Measurements from ENCODE around the gene AHI1. TPM values are rescaled to one million over a fixed set of nuclear protein-coding genes. Genes with fewer than 3 reads are reported as not detected.

AHI1 gene
- polyA plus RNA-seq, 10 donors: 14.5 to 33.9 (median 18.9) TPM

DNA sequence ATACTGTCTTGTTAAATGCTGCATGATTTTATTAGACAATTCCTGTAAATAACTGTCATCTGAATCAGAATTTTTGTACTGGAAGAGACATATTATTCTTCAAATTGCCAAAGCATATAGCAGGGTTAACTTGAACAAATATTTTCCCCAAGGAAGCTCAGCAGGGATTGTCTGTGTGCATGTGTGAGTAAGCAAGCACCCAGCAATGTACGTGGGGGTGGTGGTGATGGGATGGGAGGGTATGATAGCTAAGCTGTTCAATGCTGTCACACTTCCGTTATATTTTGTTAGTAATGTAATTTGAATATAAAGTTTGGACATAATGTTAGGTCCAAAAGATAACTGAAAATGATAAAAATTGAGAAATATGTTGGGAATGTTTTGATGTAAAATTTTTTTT, 198.3 kb downstream of the AHI1 start:
- no peak for DNase-seq

DNA sequence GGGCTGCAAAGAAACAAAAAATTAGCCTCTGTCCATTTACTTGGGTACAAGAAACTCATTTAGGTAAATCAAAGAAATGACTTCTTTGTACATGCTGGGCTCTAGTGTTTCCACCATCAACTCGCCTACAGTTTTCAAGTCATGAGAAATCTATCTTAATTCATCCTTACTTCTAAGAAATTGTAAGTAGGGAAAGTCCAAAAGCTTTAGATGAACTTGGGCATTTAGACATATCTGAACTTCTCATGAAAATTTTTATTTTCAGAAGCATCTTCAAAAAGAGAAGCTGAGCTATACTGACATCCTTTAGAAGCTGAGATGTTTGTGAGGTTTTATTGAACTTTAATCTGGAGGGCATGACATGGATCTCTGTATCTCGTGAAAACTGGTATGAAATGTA, 199.1 kb downstream of the AHI1 start:
- DNase-seq: no peak

DNA sequence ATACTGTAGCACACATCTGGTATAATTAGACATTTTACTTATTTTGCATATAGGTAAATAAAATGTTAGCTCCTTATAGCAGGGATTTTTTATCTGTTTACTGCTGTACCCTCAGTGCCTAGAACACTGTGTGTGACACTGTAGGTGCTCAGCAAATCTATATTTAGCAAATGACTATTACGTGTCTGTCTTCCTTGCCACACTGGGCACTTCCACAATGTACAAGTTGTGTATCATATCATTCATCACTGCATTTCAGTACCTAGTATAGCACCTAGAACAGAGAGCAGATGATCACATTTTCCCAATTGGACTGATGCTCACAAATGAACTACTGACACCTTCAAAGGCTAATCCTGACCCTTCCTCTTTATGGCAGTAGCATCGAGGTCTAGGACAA, 200.8 kb downstream of the AHI1 start:
- DNase-seq: no peak

DNA sequence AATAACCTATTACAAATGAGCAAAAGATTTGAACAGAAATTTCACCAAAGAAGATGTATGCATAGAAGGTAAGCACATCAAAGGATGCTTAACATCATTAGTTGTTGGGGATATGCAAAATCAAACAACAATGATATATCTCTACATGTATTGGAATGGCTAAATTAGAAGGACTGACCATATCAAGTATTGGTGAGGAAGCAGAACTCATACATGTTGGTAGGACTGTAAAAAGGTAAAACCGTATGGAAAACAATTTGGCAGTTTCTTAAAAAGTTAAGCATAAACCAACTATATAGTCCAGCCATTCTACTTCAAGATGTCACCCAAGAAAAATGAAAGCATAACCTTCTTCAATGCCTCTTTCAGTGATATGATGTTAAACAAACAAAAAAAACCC, 202.5 kb downstream of the AHI1 start:
- no peak for DNase-seq

DNA sequence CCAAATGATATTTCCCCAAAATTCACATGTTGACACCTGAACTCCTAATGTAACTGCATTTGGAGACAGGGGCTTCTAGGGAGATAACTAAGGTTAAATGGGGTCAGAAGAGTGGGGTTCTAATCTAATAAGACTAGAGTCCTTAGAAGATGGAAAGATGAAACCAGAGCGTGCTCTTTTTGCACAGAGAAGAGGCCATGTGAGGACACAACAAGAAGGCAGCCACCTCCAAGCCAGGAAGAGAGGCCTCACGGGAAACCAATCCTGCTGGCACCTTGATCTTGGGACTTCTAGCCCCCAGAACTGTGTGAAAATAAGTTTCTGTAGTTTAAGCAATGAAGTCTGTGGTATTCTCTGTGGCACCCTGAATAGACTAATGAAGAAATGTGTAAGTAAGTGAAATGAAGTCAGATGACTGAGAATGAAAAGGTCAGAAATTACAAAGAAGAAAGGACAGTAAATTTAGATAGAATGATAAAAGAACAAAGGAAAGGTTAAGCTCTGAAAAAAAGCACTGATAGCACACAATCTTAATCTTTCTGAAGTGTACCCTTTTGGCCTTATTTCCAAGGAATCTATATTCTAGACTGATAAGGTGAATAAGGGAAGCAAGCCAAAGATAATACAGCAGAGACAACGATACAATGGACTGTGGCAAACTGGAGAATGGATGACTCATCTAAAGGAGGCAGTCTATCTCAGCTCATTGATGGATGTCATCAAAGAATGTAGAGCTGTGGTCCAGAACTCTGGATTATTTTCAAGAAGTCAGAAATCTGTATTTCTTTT, 206.1 kb downstream of the AHI1 start:
- DNase-seq: no peak

DNA sequence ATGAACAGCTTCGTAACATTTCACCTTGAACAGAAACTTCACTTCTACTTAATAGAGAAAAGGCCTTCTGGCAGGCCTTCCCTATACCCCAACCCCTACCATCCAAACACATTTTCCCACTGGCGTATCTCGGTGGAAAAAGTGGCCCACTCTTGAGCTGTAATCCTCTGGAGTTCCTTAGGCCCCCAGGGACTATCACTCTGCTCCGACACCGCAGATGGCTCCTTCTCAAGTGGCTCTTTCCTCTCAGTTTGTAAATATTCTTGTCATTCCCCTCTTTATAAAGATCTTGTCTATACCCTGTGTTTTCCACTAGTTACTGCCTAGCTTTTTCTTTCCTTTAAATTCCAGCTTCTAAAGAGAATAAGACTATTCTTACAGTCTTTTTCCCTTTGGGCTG, 207.7 kb downstream of the AHI1 start:
- no peak for DNase-seq

DNA sequence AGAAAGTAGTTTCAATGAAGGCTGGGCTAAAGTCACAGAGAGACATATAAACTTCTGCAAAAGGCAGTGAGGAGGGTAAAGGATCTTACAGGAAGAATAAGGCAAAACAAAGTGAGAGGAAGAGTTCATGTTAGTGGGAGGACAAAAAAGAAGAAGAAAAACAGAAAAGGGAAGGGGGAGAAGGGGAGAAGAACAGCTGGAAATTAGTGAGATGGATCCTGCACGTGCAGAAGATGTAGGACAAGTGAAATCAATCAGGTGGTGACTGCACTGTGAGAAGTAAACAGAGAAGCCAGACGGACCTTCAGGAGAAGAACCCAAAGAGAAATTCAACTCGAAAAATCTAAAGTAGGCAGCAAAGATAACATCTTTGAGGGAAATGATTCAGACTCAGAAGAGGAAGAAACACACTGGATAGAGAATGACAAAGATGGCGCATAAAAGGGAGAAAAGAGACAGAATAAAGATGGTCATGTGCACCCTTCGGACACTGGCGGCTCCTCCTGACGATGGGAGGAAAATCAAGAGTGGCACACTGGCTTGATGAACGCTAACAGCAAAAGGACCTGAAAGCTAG, 210.5 kb downstream of the AHI1 start:
- DNase-seq: no peak

DNA sequence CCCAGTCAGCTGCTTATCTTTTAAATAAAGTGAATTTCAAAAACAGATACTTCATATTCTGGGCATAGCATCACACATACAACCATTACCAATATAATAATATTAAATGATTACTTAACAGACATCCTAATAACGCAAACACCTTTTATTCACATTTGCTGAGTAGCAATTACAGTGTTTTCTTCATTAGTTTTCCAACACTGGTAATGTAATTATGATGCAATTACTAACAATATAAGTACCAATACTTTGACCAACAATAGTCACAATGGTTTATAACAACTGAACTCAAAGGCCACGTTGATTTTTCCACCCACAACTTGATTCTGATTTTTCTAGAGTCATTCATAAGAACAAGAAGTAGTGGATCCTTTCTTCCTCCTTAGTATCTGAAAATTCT, 212.4 kb downstream of the AHI1 start:
- DNase-seq: no peak

DNA sequence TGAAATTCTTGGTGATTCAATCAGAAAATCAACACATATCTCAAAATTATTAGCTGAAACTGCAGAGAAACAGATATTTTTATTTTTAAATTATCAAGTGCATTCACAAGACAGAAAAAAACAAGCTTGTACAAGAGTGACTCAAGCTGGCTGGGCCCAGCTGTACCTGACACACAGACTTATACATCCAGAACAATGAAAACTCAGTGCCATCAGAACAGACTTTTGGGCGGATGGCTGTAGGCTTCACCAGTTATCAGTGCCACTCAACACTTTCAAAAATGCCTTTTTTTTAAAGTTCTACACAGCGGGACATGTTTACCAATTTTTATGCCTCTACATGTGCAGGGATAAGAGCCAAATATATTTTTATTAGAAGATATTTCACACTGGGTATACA, 213.6 kb downstream of the AHI1 start:
- DNase-seq: no peak

DNA sequence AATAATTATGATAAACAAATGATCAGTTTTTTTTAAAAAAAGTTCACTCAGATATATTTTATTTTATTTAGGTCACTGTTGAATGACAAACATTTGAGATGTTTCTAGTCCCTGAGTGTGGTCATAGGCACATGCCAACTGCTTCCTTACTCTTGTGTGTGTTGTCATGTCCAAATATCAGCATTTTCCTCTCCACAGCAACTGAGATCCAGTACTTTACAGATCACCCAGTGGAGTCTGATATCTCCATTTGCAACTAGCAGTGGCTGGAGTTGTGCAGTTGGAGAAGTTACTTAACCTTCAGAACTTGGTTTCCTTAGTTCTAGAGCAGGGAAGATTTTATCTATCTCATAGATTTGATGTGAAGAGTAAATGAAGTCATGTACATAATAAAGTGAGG, 215.1 kb downstream of the AHI1 start:
- no peak for DNase-seq

DNA sequence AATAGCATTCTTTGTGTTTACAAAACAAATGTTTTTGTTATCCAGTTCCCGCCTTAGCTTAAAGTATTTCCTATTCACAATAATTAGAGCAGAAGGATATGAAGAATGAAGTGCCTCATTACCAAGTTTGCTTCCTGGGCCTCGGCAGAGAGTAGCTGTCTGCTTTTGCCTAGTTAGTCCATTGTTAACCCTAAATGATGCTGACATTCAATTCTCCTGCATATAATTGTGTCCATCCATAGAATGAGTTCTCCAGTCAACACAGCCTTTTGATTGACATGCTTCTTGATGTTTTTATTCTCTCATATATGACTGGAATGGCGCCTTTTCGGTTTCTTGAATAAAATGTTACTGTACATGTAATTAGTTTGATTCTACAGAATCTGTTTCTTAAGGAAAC, 215.6 kb downstream of the AHI1 start:
- DNase-seq: no peak

DNA sequence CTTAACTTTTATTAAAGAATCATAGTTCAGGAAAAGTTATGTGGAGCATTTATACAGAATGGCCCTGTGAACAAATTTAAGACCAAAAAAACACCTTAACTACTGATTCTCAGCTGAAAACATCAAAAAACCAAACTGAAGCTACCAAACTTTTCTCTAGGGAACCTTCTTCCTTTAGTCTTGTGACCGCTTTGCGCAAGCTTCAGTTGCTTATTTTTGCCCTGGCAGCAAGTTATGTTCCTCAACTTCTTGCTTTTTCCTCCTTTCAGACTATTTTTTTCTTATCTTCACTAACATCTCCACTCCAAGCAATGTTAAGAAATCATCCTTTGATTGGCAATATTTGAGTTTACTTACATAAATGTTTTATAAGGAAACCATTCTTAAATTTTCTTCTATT, 216.3 kb downstream of the AHI1 start:
- DNase-seq: peak; percentile 7 to 40 (median 8)

DNA sequence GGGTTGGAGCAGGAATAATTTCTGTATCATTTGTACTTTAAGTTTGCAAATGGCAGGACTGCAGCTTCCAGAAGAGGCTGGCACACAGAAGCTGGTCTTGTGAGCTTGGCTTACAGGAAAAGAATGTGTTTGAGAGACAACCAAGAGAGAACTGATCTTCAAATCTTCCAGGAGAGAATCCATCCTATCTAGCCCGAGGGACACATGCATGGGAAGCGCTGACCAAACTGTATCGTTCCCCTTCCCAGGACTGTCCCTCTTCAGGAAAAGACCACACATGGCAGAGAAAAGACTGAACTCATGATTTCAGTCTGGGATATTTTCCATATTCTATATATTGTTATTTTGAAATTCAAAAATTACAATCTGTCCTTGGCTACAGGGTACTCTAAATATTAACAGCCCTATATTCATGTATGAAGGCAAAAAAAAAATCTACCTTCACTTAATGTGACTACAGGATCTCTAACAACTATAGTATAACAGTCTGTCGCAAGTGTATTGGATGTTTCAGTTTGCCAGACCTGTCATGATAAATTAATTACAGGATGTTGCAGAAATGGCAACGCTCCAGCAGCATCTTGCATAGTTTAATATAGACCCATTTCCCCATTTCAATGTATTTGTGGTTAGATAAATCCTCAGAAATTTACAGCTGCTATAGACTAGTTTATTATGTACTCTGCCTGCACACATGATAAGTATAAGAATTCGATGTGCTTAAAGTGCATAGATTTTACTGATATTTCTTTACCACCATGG, 217.0 kb downstream of the AHI1 start:
- DNase-seq: peak; percentile 33 to 59 (median 44)

DNA sequence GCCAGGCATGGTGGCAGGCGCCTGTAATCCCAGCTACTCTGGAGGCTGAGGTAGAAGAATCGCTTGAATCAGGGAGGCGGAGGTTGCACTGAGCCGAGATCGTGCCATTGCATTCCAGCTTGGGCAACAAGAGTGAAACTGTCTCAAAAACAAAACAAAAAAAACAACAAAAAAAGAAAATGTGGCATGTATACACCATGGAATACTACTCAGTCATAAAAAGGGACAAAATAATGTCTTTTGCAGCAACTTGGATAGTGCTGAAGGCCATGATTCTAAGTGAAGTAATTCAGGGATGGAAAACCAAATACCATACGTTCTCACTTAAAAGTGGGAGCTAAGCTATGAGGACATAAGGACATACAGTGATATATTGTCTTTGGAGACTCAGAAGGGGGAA, 220.1 kb downstream of the AHI1 start:
- no peak for DNase-seq

DNA sequence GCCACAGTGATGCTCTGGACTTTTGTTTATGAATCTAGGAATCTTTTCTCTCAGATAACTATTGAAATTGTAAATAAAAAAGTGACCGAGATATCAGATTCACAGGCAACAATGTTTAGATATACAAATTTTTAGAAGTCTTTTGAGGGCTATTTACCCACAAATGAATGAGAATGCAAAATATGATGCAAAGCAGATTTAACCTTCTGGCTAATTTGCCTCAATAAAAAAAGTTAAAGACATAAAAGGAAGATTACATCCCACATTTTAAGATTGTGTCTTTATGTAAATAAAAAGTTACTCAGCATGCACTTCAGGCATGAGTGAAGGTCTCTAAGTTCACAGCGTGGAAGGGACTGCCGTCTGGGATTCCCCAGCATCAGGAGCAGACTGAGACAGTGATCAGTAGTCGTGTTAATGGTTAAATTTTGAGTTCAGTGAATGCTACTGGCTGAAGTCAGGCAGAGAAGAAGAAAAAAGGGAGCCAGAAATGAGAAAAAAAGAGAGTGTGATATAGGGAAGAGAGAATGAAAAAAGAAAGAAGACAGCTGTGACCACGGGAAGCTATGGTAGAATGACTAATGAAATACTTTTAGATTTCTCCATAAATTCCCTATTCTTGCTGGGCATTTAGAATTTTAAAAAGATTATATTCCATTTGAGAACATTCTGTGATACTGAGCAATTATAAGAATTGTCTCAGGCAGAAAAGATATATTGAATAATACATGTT, 222.8 kb downstream of the AHI1 start:
- DNase-seq: no peak

DNA sequence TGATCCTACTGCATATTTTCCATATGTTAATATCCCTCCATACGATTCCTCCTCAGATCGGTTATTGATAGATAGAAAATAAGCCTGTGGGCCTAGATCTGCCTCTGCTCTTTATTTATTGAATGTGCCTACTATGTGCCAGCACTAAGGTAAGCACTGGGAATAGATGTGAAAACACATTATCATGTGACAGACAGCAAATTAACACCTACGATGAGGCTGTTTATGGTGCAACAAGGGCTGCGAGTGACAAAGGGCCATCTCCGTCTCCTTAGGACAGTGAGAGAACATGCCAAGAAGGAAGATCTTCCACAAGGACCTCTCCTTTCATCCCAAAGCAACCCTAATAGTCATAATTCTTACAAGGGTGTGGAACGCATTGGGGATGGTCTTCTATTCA, 225.9 kb downstream of the AHI1 start:
- DNase-seq: no peak

DNA sequence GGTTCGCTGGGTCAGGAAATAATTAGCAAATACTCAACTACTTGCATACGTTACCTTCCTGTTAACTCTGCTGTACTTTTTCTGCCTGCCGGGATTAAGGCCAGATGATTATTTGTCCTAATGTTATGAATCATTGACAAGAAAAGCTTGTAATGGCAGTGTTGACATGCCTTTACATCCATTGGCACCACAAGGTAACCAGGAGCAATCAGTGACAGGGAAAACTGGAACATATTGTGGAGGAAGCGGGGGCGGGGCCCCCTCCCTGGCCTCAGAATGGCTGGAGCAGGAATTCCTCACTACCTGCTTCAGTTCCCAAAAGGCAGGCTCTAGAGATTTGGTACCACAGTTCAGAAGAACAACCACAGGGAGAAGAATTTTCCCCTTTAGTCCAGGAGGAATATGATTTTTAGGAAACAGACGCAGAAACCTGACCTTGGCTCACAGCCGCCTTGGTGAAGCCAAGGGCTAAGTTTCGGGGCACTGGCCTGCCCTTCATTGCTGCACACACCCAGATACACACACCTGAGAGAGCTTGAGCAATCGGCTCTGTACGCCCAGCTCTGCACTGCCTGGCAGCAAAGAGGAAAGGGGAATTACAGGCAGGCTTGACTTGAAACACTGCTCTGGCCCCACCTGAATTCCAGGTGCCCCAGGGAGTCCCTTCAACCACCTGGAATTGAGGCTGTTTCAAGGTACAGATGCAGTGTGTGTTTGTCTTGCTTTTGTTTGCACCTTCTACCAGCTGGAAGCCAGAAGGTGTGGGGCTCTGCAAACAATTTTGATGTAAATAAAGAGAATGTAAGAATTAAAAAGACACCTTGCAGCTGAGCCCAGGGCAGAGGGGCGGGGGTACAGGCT, 226.6 kb downstream of the AHI1 start:
- peak in 1 of 3 donors; percentile 18 for DNase-seq

DNA sequence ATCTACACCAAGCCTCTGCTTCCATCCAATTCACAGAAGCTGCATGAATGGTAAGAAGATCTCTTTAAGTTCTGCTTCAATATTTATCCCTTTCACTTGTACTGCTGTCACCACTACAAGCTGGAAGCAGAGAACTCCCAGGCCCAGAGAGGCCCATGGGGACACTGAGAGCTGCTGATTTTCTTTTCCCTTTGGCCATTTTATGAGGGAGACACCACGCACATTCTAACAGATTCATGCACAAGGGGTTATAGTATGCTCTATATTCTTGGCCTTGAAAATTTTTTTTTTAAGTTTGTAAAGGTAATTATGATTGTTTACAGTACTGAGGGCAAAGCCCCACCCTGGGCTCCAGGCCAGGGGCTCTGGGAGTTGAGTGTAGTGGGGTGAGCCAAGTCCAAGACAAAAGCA, 228.1 kb downstream of the AHI1 start:
- DNase-seq: no peak

DNA sequence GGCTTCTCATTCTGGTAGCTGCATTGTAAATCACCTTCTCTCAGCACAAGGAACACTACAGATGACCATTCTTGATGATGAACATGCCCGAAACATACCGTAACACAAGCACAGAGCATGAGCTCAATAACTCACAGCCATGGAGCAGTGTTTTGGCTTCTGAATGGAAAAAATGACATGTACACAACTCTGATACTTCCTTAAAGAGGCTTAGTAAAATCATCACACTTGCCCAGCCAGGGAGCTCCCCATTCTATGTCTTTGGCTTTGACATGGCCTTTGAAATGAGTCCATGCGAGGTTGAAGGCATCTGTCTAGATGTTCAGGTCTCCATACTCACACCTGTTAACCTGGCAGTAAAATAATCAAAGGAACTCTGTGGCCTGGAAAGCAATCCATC, 228.8 kb downstream of the AHI1 start:
- DNase-seq: no peak

DNA sequence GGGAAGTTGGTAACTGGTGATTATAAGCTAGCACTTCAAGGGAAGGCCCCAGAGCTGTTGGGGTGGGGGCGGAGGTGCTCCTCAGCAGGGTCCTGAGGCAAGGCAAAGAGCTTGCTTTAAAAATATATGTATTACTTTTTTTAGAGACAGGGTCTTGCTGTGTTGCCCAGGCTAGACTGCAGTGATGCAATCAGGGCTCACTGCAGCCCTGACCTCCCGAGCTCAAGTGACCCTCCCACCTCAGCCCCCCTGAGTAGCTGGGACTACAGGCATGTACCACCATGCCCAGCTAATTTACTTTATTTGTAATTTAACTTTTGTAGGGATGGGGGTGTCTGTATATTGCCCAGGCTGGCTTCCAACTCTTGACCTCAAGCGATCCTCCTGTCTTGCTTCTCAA, 229.3 kb downstream of the AHI1 start:
- DNase-seq: no peak

DNA sequence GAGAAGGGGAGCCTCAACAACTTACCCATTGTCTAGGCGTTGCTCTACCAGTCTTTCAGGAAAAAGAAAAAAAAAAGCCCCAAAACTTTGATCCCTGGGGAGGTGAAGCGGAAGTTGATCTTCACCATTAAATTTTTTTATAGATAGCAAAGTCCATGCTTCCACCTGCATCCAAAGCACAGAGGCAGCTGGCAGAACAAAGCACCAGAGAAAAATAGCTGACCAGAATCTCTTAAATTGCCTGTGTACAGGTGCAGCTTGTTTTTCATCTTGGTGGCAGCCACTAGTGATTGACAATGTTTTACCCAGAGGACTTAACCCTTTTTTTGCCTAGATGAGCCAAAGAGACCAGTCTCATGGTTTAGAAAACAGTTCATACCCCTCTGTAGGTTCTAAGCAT, 230.5 kb downstream of the AHI1 start:
- DNase-seq: no peak

Data from muscle of back (tissue), 11 donors.